Mammary epithelial cell (primary cell): ENCODE measurements around the gene CCDC27.

Experiments
- EZH2 ChIP-seq: IDR thresholded peaks from 2 replicates; pipeline ENCODE4 v1.6.1; 2012; ENCODE audit warnings: low read length, inconsistent platforms, borderline replicate concordance
- TF ChIP-seq, protein P1 (sequence below), 2 donors: IDR thresholded peaks in 1 of 2; conservative IDR thresholded peaks in 1 of 2; 2 replicates each; pipeline ENCODE4 v1.5.1; 2011 to 2012; ENCODE audit warnings: inconsistent platforms in 2 of 2, low read length in 2 of 2, mild to moderate bottlenecking in 2 of 2, control low read depth in 1 of 2, low read depth in 1 of 2; ENCODE audit not compliant: insufficient read depth in 1 of 2; ENCODE audit errors: extremely low read depth in 1 of 2

DNA sequence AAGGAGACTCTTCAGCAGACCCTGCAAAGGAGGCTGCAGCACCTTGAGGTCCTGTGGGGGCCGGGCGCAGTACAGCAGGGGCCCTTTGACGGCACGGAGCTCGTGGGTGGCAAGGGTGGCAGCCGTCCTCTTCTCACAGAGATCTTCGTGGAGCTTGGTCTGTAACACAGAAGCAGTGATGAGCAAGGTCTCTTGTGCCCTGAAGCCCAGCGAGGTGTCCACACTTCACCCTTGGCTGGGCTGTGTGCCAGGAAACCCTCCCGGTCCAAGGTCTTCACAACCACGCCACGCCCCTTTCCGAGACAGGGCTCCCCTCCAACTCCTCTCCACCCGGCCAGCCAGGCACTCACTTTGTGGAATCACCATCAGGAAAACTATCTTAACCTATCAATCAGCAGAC, 32.8 kb downstream of the CCDC27 start:
- TF ChIP-seq, protein P1, sequence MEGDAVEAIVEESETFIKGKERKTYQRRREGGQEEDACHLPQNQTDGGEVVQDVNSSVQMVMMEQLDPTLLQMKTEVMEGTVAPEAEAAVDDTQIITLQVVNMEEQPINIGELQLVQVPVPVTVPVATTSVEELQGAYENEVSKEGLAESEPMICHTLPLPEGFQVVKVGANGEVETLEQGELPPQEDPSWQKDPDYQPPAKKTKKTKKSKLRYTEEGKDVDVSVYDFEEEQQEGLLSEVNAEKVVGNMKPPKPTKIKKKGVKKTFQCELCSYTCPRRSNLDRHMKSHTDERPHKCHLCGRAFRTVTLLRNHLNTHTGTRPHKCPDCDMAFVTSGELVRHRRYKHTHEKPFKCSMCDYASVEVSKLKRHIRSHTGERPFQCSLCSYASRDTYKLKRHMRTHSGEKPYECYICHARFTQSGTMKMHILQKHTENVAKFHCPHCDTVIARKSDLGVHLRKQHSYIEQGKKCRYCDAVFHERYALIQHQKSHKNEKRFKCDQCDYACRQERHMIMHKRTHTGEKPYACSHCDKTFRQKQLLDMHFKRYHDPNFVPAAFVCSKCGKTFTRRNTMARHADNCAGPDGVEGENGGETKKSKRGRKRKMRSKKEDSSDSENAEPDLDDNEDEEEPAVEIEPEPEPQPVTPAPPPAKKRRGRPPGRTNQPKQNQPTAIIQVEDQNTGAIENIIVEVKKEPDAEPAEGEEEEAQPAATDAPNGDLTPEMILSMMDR (conservative IDR thresholded peaks at IDR 0.05 in 1 of 2, IDR thresholded peaks at IDR 0.05 in 1 of 2; ENCODE audit: extremely low read depth in 1 of 2, insufficient read depth in 1 of 2, low read depth in 1 of 2, low read length in 2 of 2), result no peak
- no peak for TF ChIP-seq EZH2
